C4-2B (cell line): ENCODE results near the gene USP48.
A peak's percentile ranks its signal among the peaks of the same experiment; 100 is the strongest.

Experiments used
- ZFX ChIP-seq: fragments of 450-650 bp; IDR thresholded peaks from 2 replicates; pipeline ENCODE4 v1.6.1; 2017
- TF ChIP-seq, protein P1 (sequence below): fragments of 450-650 bp; conservative IDR thresholded peaks from 2 replicates; pipeline ENCODE4 v1.5.1; 2017; ENCODE audit warnings: mild to moderate bottlenecking

DNA sequence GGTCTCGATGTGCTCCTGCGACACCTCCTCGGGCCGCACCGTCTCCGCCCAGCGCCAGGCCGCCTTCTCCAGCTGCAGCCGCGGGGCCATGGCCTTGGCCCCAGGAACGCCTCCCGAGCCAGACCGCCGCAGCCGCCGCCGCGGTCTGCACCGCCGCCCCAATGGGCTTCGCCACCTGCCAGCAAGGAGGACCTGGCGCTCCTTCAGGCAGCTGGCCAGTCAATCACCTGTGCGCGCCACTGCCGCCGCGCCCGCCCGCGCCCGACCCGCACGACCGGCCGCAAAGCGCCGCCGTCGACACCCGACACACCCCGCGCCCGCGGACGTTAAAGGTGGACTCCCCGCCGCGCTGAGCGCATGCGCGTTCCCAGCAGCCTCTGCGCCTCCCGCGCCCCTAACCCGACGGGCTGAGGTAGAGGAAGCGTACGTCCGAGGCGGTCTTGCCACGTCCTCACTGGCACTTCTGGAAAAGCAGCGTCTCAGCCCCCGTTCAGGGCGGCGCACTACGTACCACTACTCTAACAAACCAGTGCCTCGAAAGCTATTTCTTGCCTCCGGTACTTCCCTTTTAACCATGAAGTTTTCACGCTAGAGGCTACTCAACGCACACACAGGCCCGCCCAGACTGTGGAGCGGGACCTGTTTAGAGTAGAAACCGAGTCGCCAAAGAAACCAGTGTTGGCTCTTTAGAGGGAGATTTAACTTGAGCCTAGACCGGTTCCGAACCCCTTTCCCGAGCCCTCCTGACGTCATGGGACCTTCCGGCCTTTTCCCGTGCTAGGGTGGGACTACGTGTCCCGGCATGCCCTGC, at the start of gene USP48:
- TF ChIP-seq, protein P1, sequence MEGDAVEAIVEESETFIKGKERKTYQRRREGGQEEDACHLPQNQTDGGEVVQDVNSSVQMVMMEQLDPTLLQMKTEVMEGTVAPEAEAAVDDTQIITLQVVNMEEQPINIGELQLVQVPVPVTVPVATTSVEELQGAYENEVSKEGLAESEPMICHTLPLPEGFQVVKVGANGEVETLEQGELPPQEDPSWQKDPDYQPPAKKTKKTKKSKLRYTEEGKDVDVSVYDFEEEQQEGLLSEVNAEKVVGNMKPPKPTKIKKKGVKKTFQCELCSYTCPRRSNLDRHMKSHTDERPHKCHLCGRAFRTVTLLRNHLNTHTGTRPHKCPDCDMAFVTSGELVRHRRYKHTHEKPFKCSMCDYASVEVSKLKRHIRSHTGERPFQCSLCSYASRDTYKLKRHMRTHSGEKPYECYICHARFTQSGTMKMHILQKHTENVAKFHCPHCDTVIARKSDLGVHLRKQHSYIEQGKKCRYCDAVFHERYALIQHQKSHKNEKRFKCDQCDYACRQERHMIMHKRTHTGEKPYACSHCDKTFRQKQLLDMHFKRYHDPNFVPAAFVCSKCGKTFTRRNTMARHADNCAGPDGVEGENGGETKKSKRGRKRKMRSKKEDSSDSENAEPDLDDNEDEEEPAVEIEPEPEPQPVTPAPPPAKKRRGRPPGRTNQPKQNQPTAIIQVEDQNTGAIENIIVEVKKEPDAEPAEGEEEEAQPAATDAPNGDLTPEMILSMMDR: no peak
- TF ChIP-seq ZFX: peak; percentile 23; the same call in 1 of the 2 replicates
